ENCODE measurements around the gene POC1A. TPM values are rescaled to one million over a fixed set of nuclear protein-coding genes. Genes with fewer than 3 reads are reported as not detected.
A peak's percentile ranks its signal among the peaks of the same experiment; 100 is the strongest.

POC1A gene
- total and polyA plus RNA-seq, 9 of the 15 experiments (the other 6 are each of a cell fraction or from before 2014, with no cell fraction given), result 7.2 to 17.5 (median 12.1) TPM

GRCh38 chr3:52128118-52128683, 26.0 kb downstream of the POC1A start (continued):
- TF ChIP-seq KAT7 (CRISPR knock-in tag; IDR thresholded peaks at IDR 0.05; ENCODE audit: borderline replicate concordance) (no peak), GTF2B (IDR thresholded peaks at IDR 0.05; ENCODE audit: extremely low read depth, insufficient read length) (no peak), ZFPM2 (CRISPR knock-in tag; IDR thresholded peaks at IDR 0.05) (no peak), FOS (IDR thresholded peaks at IDR 0.05; ENCODE audit: extremely low read depth, insufficient read length) (no peak), SIN3A (IDR thresholded peaks at IDR 0.05; ENCODE audit: borderline replicate concordance in 2 of 2, control insufficient read depth in 1 of 2, low read depth in 2 of 2, low read length in 2 of 2) (no peak), CEBPG (CRISPR knock-in tag; IDR thresholded peaks at IDR 0.05) (no peak), CEBPG (tag; conservative IDR thresholded peaks at IDR 0.05 in 1 of 2, IDR thresholded peaks at IDR 0.05 in 1 of 2) (no peak), ZNF778 (CRISPR knock-in tag; IDR thresholded peaks at IDR 0.05) (no peak), BRD9 (IDR thresholded peaks at IDR 0.05; ENCODE audit: low read depth, partially characterized antibody) (no peak), ZNF23 (CRISPR knock-in tag; IDR thresholded peaks at IDR 0.05) (no peak), PPARD (CRISPR knock-in tag; IDR thresholded peaks at IDR 0.05) (no peak), DNMT1 (IDR thresholded peaks at IDR 0.05) (no peak), TARDBP (IDR thresholded peaks at IDR 0.05) (no peak), CBFA2T3 (IDR thresholded peaks at IDR 0.05) (peak; percentile 81), ZNF277 (CRISPR knock-in tag; IDR thresholded peaks at IDR 0.05; ENCODE audit: borderline replicate concordance) (no peak), ARID1B (IDR thresholded peaks at IDR 0.05) (peak; percentile 75), ZNF324 (CRISPR knock-in tag; IDR thresholded peaks at IDR 0.05) (no peak), ZNF583 (CRISPR knock-in tag; IDR thresholded peaks at IDR 0.05) (no peak), ZNF592 (IDR thresholded peaks at IDR 0.05) (0 out of 2 replicates have a peak, but pooled peaks have one; percentile 54), ZNF232 (CRISPR knock-in tag; IDR thresholded peaks at IDR 0.05) (no peak), EHMT2 (IDR thresholded peaks at IDR 0.05) (peak; percentile 63; the same call in 1 of the 2 replicates), RAD21 (CRISPR knock-in tag; conservative IDR thresholded peaks at IDR 0.05 in 1 of 2, IDR thresholded peaks at IDR 0.05 in 1 of 2) (peak in 1 of 2 experiments; percentile 35; a peak in 2 of 4 replicates), BMI1 (IDR thresholded peaks at IDR 0.05; ENCODE audit: low read length) (no peak)

All from K562 (cell line).